Astrocyte (in vitro differentiated cells and primary cell): ENCODE measurements around the gene MEDAG. TPM values are rescaled to one million over a fixed set of nuclear protein-coding genes. Genes with fewer than 3 reads are reported as not detected.

Experiments
- DNase-seq: peaks from one replicate; pipeline ENCODE4 v3.0.0-alpha.2; 2010; ENCODE audit warnings: low read depth
- FAIRE-seq: peaks from 2 replicates; lab custom pipeline; 2011; peaks lifted over from hg19 to GRCh38; lab: Jason Lieb, UNC
- H2AFZ ChIP-seq: 2 replicates; pipeline ENCODE4 v1.6.0; 2012; ENCODE audit warnings: low read depth, low read length, inconsistent platforms
- H3K27ac ChIP-seq: 2 replicates; pipeline ENCODE4 v1.5.1; 2011; ENCODE audit warnings: low read depth, low read length, inconsistent platforms
- H3K27me3 ChIP-seq: 2 replicates; pipeline ENCODE4 v1.6.0; 2011; ENCODE audit warnings: low read length, inconsistent platforms; ENCODE audit not compliant: insufficient read depth
- H3K36me3 ChIP-seq: 2 replicates; pipeline ENCODE4 v1.5.1; 2011; ENCODE audit warnings: low read length, inconsistent platforms; ENCODE audit not compliant: insufficient read depth
- H3K4me1 ChIP-seq: 2 replicates; pipeline ENCODE4 v1.5.1; 2011; ENCODE audit warnings: low read length, inconsistent platforms; ENCODE audit not compliant: insufficient read depth
- H3K4me2 ChIP-seq: 2 replicates; pipeline ENCODE4 v1.6.0; 2012; ENCODE audit warnings: low read length, inconsistent platforms
- H3K4me3 ChIP-seq: 2 replicates; pipeline ENCODE4 v1.5.1; 2011; ENCODE audit warnings: low read depth, mild to moderate bottlenecking, low read length, inconsistent platforms; ENCODE audit not compliant: insufficient read depth
- H3K79me2 ChIP-seq: 2 replicates; pipeline ENCODE4 v1.6.0; 2012; ENCODE audit warnings: mild to moderate bottlenecking, low read length, inconsistent platforms; ENCODE audit not compliant: insufficient read depth
- H3K9ac ChIP-seq: 2 replicates; pipeline ENCODE4 v1.6.0; 2012; ENCODE audit warnings: mild to moderate bottlenecking, low read length, inconsistent platforms
- H3K9me3 ChIP-seq: 2 replicates; pipeline ENCODE4 v1.5.1; 2012; ENCODE audit warnings: low read depth, mild to moderate bottlenecking, low read length, inconsistent platforms; ENCODE audit not compliant: insufficient read depth
- H4K20me1 ChIP-seq: 2 replicates; pipeline ENCODE4 v1.6.0; 2012; ENCODE audit warnings: low read length, inconsistent platforms; ENCODE audit not compliant: insufficient read depth
- H3K27ac Mint-ChIP-seq: one replicate; pipeline ENCODE4 v1.8.0; 2021; ENCODE audit warnings: mild to moderate bottlenecking, mixed read lengths; ENCODE audit not compliant: unreplicated experiment
- H3K27me3 Mint-ChIP-seq: one replicate; pipeline ENCODE4 v1.8.0; 2021; ENCODE audit warnings: low read depth, mixed read lengths; ENCODE audit not compliant: unreplicated experiment
- H3K36me3 Mint-ChIP-seq: one replicate; pipeline ENCODE4 v1.8.0; 2021; ENCODE audit warnings: low read depth, mixed read lengths; ENCODE audit not compliant: unreplicated experiment
- H3K4me1 Mint-ChIP-seq: one replicate; pipeline ENCODE4 v1.8.0; 2021; ENCODE audit warnings: low read depth, mixed read lengths; ENCODE audit not compliant: unreplicated experiment
- H3K4me3 Mint-ChIP-seq: one replicate; pipeline ENCODE4 v1.8.0; 2021; ENCODE audit warnings: mild to moderate bottlenecking, moderate library complexity, mixed read lengths; ENCODE audit not compliant: unreplicated experiment
- H3K9me3 Mint-ChIP-seq: one replicate; pipeline ENCODE4 v1.8.0; 2021; ENCODE audit warnings: mild to moderate bottlenecking, mixed read lengths; ENCODE audit not compliant: unreplicated experiment
- CTCF ChIP-seq: IDR thresholded peaks from 2 replicates; pipeline ENCODE4 v1.5.1; 2011; ENCODE audit warnings: low read depth, mild to moderate bottlenecking, inconsistent platforms, low read length, moderate library complexity; ENCODE audit not compliant: insufficient read depth
- EZH2 ChIP-seq: IDR thresholded peaks from 2 replicates; pipeline ENCODE4 v1.6.1; 2012; ENCODE audit warnings: mild to moderate bottlenecking, low read length, inconsistent platforms; ENCODE audit not compliant: insufficient read depth
- total RNA-seq: library from RNA; stranded (reverse); gene quantifications from 2 replicates; pipeline ENCODE4 v1.2.1, GENCODE V29; 2021

MEDAG gene
- total RNA-seq, 1 donor from 2014 or later = 1.5 TPM

- no peaks in the 10 kb centered on the region for H3K27me3 ChIP-seq
- Mint-ChIP-seq H3K4me3 (no peak overlapping the region), H3K4me1 (peaks cover 34% of the 10 kb centered on the region), H3K9me3 (no peaks in the 10 kb centered on the region), H3K27me3 (no peaks in the 10 kb centered on the region), H3K36me3 (peaks cover 3% of the 10 kb centered on the region), H3K27ac (peak overlapping the region; percentile 30)
- no peak overlapping the region for H3K4me2 ChIP-seq
- H3K9me3 ChIP-seq = no peaks in the 10 kb centered on the region
- FAIRE-seq = no peak
- no peaks in the 10 kb centered on the region for H3K36me3 ChIP-seq
- no peak overlapping the region for H3K27ac ChIP-seq
- no peak for DNase-seq
- no peak overlapping the region for H3K4me3 ChIP-seq
- peak overlapping the region; percentile 34 for H2AFZ ChIP-seq
- no peak overlapping the region for H3K9ac ChIP-seq
- TF ChIP-seq CTCF (no peak), EZH2 (no peak)
- no peaks in the 10 kb centered on the region for H4K20me1 ChIP-seq
- H3K79me2 ChIP-seq = no peaks in the 10 kb centered on the region
- peaks cover 30% of the 10 kb centered on the region for H3K4me1 ChIP-seq
These were observed 46.7 kb upstream of the MEDAG start for GRCh38 chr13:30859326-30859725.

DNA sequence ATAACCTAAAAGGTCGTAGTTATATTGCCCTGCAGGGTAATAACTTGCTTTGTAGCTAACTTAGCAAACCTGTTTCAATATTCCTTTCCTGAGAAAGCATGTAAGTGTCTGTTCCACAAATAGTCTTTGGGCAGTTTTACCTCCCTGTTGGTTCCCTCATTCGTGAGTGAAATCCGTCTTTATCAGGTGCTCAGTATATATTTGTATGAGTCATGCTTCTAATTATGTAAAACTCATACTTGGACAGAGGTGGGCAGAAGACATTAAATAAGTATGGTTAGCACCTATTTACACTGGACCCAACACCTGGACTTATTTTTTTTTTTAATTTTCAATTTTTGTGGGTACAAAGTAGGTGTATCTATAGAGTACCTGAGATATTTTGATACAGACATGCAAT is 44.9 kb upstream of the MEDAG start:
- H3K4me2 ChIP-seq = no peak overlapping the region
- Mint-ChIP-seq H3K4me3 (no peak overlapping the region), H3K36me3 (peaks cover 3% of the 10 kb centered on the region), H3K27ac (no peak overlapping the region), H3K27me3 (no peaks in the 10 kb centered on the region), H3K9me3 (no peaks in the 10 kb centered on the region), H3K4me1 (peaks cover 48% of the 10 kb centered on the region)
- no peak overlapping the region for H3K9ac ChIP-seq
- H3K4me3 ChIP-seq = no peak overlapping the region
- no peaks in the 10 kb centered on the region for H3K9me3 ChIP-seq
- H3K36me3 ChIP-seq = no peaks in the 10 kb centered on the region
- H3K79me2 ChIP-seq = no peaks in the 10 kb centered on the region
- no peak overlapping the region for H2AFZ ChIP-seq
- TF ChIP-seq EZH2 (no peak), CTCF (no peak)
- H4K20me1 ChIP-seq = no peaks in the 10 kb centered on the region
- FAIRE-seq (no peak), DNase-seq (no peak)
- H3K27me3 ChIP-seq = no peaks in the 10 kb centered on the region
- H3K27ac ChIP-seq = no peak overlapping the region
- H3K4me1 ChIP-seq = peaks cover 48% of the 10 kb centered on the region

DNA sequence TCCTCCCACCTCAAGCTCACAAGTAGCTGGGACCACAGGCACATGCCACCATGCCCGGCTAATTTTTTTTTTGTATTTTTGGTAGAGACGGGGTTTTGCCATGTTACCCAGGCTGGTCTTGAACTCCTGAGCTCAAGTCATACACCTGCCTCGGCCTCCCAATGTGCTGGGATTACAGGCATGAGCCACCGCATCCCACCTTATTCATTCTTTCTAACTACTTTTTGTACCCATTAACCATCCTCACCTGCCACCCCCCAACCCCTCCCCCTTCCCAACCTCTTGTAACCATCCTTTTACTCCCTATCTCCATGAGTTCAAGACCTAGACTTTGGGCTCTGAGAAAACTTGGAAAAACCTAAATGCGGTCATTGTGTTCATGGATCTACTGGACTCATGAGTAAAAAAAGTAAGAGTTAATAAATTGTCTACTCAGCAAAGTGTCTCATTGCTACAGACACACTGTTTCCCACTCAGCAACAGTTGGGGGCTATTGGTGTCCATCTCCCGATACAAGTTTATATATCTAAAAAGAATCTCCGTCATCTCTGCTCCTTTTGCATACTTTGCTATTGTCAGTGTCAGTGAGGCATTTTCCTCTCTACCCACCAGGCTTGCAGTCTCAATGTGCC is 44.1 kb upstream of the MEDAG start:
- Mint-ChIP-seq H3K4me3 (no peak overlapping the region), H3K27me3 (no peaks in the 10 kb centered on the region), H3K4me1 (peaks cover 43% of the 10 kb centered on the region), H3K27ac (no peak overlapping the region), H3K9me3 (no peaks in the 10 kb centered on the region), H3K36me3 (peaks cover 3% of the 10 kb centered on the region)
- TF ChIP-seq CTCF (no peak), EZH2 (no peak)
- H2AFZ ChIP-seq = no peak overlapping the region
- H3K27me3 ChIP-seq = no peaks in the 10 kb centered on the region
- H3K4me1 ChIP-seq = peaks cover 53% of the 10 kb centered on the region
- no peak overlapping the region for H3K4me2 ChIP-seq
- H3K9me3 ChIP-seq = no peaks in the 10 kb centered on the region
- DNase-seq = no peak
- no peaks in the 10 kb centered on the region for H3K36me3 ChIP-seq
- no peak for FAIRE-seq
- H3K4me3 ChIP-seq = no peak overlapping the region
- H3K79me2 ChIP-seq = no peaks in the 10 kb centered on the region
- H4K20me1 ChIP-seq = no peaks in the 10 kb centered on the region
- peak overlapping the region; percentile 9 for H3K27ac ChIP-seq
- no peak overlapping the region for H3K9ac ChIP-seq
